ENCODE results near the gene CUL4A.

Gene CUL4A

DNA sequence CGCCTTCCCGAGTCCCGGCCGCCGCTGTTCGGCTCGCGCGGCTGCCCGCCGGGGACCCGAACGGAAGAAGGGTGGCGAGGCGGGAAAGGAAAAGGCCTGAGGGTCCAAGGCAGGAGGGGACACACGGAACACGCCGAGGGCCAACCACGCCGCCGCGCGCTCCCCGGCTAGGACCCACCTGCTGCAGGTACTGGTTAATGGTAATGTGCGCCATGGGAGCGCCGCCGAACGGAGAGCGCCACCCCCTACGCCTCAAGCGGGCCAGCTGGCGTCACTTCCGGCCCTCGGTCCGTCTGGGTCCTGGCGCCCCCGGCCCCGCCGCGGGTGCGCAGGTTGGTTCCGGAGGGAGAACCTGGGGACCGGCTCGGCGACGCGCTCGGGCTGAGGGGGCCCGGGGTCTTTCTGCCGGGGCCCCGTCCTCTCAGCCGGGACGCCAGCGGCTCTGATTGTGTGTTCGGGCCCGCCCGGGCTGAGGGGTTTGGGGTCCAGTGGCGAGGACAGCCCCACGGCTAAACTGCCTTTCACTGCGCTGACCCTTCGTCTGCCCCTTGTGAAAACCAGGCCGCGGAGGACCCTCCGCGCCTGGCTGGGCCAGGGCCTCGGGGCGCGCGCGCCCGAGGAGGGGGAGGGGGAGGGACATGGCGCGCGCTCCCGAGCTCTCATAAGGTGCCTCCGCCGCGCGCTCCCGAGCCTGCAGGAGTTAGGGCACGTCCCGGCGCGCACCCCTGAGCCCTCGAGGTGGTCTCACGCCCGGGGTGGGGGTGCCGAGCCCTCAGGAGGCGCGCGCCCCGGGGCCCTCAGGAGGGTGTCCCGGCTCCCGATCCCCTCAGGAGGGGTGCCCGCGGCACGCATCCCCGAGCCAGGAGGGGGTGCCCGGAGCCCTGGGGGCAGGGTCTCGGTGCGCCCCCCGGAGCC is 735 bp upstream of the CUL4A start, which contains the start of gene PCID2:
PCID2 (minus strand) TSS at position 249 of the 915 bp plus-strand sequence; CDS start at position 214, 35 bp downstream.
- peak; percentile 85 for DNase-seq (ENCODE audit: low spot score)

DNA sequence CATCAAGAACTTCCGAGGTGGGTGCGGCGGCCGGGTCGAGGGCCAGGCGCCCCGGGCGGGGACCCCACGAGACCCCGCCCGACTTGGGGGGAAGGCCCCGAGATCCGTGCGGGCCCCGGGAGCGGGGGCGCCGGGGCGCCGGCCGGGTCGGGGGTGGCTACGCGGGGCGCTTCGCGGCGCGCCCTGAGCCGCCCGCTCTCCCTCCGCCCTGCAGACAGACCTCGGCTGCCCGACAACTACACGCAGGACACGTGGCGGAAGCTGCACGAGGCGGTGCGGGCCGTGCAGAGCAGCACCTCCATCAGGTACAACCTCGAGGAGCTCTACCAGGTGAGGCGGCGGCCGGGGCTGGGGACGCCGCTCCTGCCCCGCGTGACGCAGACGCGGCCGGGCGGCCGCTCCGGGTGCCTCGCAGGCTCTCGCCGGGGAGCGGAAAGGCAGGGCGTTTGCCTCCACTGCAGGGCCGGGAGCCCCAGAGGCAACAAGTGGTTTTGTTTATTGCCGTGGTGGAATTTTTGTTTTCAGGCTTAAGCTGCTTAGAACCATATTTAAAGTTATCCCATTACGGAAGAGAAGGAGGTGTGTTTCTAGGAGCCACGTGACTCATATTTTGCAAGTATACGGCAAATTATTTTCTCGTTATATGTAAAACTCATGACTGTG is 477 bp downstream of the CUL4A start:
- DNase-seq (ENCODE audit: low spot score): peak; percentile 50

DNA sequence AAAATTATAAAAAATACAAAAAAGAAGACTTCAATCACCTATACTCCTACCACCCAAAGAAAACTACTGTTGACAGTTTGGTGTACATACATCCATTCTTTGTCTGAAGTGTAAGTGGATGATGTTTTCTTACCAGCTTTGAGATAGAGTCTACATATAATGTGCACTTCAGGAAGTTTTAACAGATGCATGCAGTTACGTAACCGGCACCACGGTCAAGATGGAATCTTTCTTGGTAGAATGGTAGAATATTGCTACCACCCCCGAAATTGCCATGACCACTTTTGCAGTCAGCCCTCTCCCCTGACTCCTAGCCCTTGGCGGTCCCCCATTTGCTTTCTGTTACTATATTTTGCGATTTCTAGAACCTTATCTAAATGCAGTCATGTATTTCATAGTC is 1.4 kb downstream of the CUL4A start:
- no peak for DNase-seq (ENCODE audit: low spot score)

DNA sequence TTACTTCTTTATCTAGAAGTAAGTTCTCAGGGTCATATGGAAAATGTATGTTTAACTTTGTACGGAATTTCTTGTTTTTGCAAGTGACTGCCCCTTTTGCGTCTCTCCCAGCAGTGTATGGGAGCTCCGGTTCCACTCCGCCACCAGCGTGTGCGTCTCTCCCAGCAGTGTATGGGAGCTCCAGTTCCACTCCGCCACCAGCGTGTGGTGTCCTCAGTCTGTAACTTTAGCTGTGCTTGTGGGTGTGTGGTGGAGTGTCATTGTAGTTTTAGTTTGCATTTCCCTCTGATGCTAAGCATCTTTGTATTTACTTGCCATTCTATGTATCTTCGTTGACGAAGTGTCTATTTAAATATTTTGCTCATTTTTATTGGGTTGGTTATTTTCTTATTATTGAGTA is 2.4 kb downstream of the CUL4A start:
- no peak for DNase-seq (ENCODE audit: low spot score)

DNA sequence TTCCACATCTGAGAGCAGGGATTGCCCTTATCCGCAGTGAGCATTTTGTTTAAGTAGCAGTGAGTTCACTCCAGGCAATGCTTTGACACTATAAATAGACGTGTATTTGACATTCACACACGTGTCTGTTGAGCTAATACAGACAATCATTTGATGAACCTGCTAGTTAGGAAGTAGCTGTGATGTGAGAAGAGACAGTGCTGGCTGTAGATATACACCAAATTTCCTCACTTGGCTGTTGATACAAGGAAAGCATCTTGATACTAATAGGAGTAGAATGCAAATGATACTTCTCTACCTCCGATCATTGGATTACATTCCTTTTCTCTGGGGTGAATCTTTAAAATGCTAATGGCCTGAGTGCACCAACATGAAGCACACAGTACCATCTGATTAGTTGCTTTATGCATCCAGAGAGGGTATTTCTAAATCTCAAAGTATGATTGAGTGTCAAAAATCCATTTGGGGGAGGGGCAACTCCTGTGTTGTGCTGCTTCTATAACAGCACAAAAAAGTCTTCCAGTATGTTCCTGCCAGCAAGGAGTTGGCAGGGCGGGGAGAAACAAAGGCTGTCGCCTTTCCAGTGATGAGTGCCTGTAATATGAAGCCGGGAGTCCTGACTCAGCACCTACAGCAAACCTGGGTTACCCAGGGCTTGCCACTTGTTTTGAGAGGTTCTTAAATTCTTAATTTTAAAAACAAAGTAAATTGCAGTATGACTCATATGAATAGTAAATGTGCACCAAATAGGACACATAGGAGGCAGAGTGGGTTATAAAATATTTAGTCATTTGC is 7.0 kb downstream of the CUL4A start:
- no peak for DNase-seq (ENCODE audit: low spot score)

DNA sequence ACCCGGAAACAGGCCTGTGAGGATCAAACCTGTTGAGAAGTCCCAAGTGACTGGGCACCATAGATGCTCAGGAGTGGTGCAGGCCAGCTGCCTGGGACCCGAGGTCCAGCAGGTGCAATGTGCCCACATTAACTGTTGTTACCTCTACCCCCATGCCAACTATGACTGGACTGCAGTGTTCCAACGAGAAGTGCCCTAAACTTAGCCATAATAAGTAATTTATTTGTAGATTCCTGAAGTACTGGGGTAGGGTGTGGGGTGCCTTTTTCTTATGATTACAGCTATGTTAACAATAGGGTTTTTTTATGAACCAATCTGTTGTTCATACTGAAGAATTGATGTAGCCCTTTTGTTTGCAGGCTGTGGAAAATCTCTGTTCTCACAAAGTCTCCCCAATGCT is 9.2 kb downstream of the CUL4A start:
- no peak for DNase-seq (ENCODE audit: low spot score)

DNA sequence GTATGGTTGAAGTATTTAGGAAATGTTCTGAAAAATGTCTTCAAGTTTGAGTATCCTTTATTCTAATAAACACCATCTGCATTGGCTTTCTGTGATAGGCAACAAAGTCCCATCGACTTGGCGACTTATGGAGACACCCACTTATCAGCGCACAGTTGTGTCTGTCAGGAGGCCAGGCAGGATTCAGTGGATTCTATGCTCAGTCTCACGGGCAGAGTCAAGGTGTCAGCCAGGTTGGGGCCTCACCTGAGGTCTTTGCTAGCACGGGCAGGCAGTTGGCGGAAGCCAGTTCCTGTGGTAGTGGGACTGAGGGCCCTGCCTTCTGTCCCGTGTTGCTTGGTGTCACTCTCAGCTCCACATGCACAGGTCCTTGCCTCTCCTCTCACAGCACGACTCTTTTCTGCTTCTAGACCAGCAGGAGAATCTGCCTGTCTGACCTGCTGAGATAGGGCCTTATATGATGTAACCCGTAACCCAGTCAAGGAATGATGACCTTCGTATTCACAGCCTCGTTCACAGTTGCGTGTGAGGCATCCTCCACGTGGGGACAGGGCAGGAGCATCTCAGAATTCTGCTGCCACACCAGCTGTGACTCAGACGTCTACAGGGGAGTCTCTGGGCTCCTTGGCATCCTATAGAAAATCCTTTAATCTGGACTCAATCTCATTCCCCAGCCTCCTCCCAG is 10.0 kb downstream of the CUL4A start:
- DNase-seq (ENCODE audit: low spot score): no peak

DNA sequence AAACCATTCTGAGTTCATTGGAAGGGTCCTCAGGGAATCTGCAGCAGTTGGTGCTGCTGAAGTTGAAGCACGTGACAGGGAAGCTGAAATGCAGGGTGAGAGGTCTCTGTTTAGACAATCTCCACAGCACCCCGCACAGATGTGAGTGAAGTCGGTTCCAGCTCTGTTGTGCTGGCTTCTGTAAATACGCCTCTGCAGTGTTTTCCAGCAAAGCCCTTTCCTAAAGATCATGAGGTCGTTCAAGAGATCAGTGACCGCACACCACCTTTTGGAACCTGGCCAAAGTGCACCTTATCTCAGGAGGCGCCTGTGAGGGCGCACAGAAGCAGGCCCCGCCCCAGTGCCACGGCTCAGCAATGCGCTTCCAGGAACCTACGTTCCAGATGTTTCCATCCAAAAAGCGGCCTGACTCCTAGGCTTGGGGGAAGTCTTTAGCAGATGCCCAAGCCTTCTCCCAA is 10.8 kb downstream of the CUL4A start:
- no peak for DNase-seq (ENCODE audit: low spot score)

DNA sequence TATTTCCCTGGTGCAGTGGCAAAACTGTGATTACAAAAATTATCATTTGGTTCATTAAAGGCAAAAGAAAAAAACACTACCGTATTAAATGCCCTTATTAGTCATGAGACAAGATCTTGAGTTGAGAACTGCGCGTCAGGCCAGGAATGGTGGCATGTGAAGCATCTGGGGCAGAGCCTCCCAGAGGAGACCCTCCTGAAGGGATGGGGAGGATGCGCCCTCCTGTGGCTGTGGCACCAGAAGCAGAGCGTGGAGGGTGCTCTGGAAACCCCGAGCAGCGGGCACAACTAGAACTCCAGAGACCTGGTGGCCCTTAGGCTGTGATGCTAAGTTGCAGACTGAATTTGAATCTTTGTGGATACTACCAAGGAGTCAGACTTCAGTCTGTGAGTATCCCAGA is 11.5 kb downstream of the CUL4A start:
- no peak for DNase-seq (ENCODE audit: low spot score)

DNA sequence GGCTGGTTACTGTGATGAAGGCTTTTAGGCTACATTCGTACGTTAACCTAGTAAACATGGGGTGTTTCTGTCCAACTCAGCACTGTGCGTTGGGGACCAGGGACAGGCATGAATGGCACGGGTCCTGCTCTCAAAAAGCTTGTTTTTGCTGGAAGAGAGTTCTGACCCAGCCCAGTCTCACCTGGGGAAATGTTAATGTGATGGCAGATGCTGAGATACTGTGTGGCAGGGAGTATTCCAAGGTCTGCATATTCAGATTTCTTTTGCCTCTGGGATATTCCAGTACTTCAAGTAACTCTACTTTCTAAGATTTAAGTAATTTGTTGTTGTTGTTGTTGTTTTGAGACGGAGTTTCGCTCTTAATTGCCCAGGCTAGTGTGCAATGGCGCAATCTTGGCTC is 13.7 kb downstream of the CUL4A start:
- no peak for DNase-seq (ENCODE audit: low spot score)

DNA sequence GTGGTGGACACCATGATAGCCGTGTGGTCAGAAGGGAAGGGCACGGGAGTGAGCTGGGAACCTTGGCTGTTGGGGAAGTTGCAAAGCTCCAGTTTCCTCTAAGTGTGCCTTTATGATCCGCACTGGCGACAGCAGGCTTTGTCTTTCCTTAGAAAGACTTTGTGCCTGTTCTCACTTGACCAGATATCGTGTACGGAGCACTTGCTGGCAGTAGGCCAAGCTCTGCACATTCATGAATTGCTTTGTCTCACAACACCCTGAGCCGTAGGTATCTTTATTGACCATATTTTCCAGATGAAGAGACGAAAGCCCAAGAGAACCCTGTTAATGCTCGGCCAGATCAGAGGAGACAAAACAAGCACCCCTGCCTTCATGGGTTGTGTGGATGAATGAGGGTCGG is 15.1 kb downstream of the CUL4A start:
- no peak for DNase-seq (ENCODE audit: low spot score)

DNA sequence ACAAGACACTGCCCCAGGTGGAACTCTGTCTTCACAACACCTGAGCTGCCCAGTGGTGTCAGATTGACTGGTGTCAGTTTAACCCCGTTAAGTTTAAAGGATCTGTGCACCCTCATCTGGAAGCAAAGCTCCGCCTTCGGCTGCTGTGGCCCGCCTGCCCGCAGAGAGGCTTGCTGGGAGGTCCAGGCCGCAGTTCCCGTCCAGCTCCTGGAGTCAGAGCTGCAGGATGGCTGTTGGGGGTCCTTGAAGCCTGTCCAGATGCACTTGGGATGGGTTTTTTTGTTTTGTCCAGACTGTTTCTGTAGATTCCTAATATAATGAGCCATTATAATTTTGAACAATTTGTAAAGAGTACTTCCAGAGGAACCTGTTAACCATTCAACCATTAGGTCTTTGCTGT is 16.1 kb downstream of the CUL4A start:
- no peak for DNase-seq (ENCODE audit: low spot score)

DNA sequence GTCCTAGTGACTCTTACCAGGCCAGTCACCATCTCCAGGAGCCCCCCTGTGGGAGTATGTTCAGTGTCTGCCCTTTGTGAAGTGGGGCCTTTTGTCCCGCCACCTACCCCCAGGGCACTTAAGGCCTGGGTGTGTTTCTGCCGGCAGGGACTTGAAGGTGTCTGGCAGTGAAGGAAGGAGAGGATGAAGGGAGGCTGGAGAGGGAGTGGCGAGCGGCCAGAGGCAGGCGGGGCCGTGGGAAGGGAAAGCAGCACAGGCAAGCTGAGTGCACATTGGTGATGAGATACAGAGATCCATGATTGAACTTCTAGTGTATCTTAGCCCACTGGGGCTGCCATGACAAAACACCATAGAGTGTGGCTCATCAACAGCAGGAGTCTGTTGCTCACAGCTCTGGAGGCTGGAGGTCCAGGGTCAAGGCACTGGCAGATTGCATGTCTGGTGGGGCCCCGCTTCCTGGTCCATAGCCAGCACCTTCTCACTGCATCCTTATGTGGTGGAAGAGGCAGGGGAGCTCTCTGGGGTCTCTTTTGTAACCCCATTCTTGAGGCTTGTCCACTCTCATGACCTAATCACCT is 17.5 kb downstream of the CUL4A start:
- no peak for DNase-seq (ENCODE audit: low spot score)

DNA sequence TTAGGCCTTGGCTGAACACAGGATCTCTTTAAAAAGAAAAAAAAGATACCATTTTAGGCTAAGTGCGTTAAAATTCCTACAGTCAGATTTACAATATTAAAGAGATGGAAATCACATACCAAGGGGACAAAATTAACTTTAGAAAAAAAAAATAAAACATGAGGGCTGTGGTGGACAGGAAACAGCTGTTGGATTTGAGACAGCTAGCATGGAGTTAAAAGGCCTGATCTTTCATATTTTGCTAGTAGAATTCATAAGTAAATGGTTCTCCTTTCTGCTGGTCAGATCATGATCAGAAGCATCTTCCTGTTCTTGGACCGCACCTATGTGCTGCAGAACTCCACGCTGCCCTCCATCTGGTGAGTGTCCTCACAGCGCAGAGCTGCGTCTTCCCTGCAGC is 19.7 kb downstream of the CUL4A start:
- no peak for DNase-seq (ENCODE audit: low spot score)

DNA sequence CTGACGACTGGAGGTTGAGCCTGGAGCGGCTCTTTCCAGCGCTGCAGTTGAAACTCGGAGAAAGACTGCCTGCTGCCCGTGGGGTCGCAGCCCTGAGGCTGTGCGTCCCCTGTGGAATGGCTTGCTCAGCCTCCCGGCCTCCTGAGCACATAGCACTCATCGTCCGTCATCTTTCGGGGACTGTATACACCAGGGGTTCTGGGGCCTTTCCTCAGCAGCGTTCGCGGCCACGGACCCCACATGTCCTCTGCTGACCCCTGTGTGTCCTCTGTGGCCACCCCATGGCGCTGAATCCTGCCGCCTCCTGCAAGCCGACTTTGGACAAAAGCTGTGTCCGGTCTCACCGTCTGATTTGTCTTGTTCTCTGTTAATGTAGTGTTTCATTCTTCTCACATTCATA is 20.4 kb downstream of the CUL4A start:
- no peak for DNase-seq (ENCODE audit: low spot score)

DNA sequence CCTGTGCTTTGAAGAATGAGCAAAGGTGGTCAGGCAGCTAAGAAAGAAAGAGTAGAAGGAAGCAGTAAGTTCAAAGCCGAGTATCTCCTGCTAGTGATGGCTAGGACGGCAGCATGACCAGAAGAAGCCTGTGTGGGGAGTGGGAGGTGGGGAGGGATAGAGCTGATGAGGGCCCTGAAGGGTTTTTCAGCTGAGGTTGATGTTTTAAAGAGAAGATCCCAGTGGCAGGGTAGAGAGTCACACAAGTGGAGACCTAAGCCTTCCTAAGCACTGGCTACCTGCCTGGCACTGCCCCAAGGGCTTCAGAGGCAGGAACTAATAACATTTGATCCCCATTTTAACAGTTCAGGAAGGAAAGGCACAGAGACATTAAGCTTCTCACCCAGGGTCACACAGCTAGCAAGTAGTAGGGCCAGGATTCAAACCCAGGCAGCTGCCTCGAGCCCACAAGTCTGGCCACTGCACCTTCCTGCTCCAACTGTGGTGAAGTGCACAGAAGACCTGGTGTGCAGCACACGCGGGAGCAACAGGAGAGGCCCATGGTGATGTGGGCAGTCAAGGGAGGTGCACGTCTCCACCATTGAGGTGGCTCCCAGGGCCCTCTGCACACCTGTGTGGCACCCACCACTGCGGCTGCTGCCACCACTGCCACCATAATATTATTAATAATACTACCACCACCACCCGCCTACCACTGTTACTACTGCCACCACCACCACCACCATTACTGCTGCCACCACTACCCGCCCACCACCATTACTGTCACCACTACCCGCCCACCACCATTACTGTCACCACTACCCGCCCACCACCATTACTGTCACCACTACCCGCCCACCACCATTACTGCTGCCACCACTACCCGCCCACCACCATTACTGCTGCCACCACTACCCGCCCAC is 22.1 kb downstream of the CUL4A start:
- no peak for DNase-seq (ENCODE audit: low spot score)

DNA sequence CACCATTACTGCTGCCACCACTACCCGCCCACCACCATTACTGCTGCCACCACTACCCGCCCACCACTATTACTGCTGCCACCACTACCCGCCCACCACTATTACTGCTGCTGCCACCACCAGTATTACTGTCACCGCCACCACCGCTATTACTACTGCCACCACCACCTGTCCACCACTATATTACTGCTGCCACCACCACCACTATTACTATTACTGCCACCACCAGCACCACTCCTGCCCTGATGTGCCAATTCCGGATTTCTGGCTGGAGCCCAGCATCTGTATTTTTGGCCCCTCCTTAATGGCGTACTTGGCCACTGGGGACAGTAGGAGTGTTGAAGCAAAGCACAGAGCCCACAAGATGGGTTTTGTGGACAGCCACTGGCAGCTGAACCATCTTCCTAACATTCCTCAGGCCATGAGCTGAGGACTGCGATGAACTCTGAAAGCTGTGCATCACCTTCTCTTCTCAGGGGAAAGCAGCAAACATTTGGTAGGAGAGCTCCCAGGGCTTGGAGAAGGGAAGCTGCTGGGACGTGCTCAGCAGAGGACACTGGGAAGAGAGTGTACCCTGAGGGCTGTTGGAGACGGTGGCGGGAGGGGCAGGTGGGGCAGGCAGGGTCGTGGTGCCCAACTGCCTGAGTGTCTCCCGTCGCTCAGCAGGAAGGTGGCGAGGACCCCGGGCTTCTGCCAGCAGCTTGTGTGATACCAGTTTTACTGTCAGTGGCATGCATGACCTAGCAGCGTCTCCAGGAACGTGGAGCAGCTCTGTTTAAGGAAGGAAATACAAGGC is 23.0 kb downstream of the CUL4A start:
- no peak for DNase-seq (ENCODE audit: low spot score)

DNA sequence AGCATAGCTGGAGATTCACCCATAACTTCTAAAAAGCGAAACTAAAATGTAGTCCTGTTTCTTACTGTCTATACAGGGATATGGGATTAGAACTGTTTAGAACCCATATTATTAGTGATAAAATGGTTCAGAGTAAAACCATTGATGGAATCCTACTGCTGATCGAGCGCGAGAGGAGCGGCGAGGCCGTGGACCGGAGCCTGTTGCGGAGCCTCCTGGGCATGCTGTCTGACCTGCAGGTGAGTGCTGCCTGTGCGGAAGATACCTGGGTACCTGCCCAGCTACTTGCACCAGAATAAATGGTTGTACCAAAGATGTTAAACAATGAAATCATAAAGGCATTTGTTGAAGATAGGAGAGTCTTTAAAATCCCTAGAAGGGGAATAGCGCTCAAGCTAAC is 23.7 kb downstream of the CUL4A start:
- no peak for DNase-seq (ENCODE audit: low spot score)

DNA sequence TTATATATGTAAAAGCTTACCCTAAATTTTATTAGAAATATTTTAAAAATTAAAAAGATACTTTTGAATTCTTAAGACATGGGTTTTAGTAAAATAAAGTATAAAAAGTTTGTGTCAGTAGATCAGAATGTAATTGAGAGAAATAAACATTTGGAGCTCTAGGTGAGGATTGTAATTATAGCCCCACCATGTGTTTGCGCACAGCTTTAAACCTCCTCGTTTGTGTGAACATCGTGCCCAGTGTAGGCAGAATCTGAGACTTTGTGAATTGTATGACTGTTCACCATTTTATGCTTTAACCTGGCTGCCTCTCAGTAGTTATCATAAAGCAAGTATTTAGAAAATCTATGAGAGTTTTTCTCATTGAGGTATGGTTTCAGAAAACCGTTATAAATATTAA is 29.1 kb downstream of the CUL4A start:
- DNase-seq (ENCODE audit: low spot score): no peak

DNA sequence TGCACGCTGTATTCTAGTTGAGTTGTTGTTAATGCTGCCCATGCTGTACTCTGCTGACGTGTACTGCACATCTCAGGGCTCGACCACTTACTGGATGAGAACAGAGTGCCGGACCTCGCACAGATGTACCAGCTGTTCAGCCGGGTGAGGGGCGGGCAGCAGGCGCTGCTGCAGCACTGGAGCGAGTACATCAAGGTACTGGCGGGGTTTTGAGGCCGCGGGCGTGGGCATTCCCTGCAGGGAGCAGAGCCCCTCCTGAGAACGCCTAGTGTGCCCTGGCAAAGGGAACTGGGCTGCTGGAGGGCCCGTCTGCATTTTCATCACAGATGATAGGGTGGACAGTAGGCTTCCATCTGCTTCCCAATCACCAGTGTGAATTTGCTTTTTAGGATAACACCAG is 29.9 kb downstream of the CUL4A start:
- no peak for DNase-seq (ENCODE audit: low spot score)

Measured in hepatic stellate cell (primary cell).